Lower leg skin (tissue), 3 donors: Measurements from ENCODE around the gene NTMT1.

ENCODE experiments used
- POLR2A ChIP-seq, 2 donors: fragments of 450-650 bp; IDR thresholded peaks; one replicate each; pipeline ENCODE4 v1.6.1; 2016 to 2017; ENCODE audit warnings: antibody characterized with exemption in 2 of 2, mild to moderate bottlenecking in 1 of 2, moderate library complexity in 1 of 2
- TF ChIP-seq, protein P1 (sequence below), 3 donors: fragments of 450-650 bp; IDR thresholded peaks; one replicate each; pipeline ENCODE4 v1.5.1; 2016; ENCODE audit warnings: antibody characterized with exemption in 3 of 3, mild to moderate bottlenecking in 3 of 3, moderate library complexity in 2 of 3

DNA sequence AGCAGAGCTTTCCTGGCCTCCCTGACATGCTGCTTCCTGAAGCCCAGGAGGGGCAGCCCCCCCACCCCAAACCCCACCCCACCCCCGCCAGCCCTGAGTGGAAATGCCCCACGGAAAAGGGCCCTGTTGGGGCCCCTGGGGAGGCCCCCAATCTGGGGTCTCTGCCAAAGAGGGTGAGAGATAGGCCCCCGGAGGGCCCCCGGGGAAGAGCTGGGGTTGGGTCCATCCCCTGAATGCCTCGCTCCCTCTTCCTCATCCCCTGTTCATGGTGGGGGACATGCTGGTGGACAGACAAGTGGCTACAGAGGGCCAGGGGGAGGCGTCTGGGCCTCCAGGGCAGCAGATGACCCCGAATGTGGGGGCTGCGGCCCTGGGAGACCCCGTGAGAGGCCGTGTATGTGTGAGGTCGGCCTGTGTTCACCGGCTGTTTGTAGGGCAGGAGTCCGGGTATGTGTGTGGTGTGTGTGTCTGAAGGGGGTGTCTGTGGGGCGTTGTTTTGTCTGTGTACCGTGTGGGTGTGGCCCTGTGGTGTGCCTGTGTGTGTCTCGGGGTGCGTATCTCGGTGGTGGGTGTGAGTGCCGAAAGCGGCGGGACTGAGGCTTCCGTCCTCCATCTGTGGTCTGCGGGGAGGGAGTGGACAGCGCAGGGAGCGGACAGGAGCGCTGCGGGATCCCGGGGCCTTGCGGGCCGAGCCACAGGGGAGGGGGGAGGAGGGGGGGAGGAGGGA lies 16.3 kb upstream of the NTMT1 start:
- TF ChIP-seq, protein P1, sequence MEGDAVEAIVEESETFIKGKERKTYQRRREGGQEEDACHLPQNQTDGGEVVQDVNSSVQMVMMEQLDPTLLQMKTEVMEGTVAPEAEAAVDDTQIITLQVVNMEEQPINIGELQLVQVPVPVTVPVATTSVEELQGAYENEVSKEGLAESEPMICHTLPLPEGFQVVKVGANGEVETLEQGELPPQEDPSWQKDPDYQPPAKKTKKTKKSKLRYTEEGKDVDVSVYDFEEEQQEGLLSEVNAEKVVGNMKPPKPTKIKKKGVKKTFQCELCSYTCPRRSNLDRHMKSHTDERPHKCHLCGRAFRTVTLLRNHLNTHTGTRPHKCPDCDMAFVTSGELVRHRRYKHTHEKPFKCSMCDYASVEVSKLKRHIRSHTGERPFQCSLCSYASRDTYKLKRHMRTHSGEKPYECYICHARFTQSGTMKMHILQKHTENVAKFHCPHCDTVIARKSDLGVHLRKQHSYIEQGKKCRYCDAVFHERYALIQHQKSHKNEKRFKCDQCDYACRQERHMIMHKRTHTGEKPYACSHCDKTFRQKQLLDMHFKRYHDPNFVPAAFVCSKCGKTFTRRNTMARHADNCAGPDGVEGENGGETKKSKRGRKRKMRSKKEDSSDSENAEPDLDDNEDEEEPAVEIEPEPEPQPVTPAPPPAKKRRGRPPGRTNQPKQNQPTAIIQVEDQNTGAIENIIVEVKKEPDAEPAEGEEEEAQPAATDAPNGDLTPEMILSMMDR (IDR thresholded peaks at IDR 0.05), result no peak
- no peak for TF ChIP-seq POLR2A (IDR thresholded peaks at IDR 0.05)
